HT1080 (cell line): Measurements from ENCODE around the gene GABRB2. TPM values are rescaled to one million over a fixed set of nuclear protein-coding genes. Genes with fewer than 3 reads are reported as not detected.
A peak's percentile ranks its signal among the peaks of the same experiment; 100 is the strongest.
"Not testable (repeated sequence)": the region's sequence is repeated elsewhere in the genome, so short reads cannot be mapped to it uniquely, and the experiment has no call there.

ENCODE experiments used
- DNase-seq: peaks from one replicate; pipeline ENCODE4 v3.0.0-alpha.2; 2015; ENCODE audit warnings: low read depth
- polyA plus RNA-seq, 2 experiments: library from polyadenylated mRNA; depleted of rRNA; stranded (reverse); fragments of >200 nt; gene quantifications; 2 replicates each; pipeline ENCODE4 v1.2.3, GENCODE V29; 2015
- total RNA-seq: library from RNA; depleted of rRNA; stranded (reverse); fragments of >200 nt; shearing (Covaris generic); gene quantifications from 2 replicates; pipeline ENCODE4 v1.2.3, GENCODE V29; 2014; rRNA removed

GABRB2 gene
- total RNA-seq: 0.47 TPM in 1 of 2 replicates, not detected in the other
- polyA plus RNA-seq (2015; cell fraction: cytosol; rRNA removed): 0.06 and 0.07 TPM in 2 replicates
- polyA plus RNA-seq (2015; cell fraction: nucleus; rRNA removed): 0.06 and 0.07 TPM in 2 replicates

GRCh38 chr5:161546470-161547301 is at the start of gene GABRB2:
Gene GABRB2, minus strand, starts transcription at chr5:161546725. Its CDS starts 82 bp downstream, at chr5:161546643.
- no peak for DNase-seq

DNA sequence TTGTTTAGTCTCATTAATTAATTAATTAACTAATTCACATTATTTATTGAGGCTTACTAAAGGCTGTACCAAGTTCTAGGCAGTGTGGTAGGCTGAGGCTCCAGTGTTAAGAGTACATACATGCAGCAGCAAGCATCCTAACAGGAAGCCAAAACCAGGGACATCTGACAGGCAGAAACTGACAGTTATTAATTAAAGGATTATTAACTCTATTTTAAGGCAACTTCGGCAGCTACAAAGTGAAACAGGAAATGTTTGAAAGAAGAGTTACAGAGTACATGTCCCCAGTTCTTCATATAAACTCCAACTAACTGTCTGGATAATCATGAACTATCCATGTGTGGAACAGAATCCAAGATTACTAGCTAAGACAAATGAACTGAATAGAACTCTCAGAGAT is 39.3 kb upstream of the GABRB2 start:
- DNase-seq: no peak

GRCh38 chr5:161580621-161581020 is 34.1 kb upstream of the GABRB2 start:
- no peak for DNase-seq

DNA sequence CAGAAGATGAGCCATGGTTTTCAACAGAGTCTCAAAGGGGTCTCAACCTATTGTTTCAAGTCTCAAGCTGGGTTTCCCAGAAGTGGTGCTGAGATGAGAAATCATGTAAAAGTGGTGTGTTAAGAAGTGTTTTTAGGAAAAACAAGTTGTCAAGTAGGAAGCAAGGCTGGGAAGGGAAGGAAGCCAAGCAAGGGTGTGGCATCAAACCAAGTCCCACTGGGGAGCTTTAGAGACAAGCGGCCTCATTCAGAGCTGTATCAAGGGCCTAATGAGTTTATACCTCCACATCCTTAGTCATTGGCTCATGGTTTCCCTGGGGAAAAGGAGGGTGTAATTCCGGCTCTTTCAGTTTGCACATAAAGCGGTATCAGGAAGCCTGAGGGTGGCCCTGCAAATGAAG is 26.4 kb upstream of the GABRB2 start:
- DNase-seq: no peak

GRCh38 chr5:161566081-161566480 is 19.6 kb upstream of the GABRB2 start:
- no peak for DNase-seq

DNA sequence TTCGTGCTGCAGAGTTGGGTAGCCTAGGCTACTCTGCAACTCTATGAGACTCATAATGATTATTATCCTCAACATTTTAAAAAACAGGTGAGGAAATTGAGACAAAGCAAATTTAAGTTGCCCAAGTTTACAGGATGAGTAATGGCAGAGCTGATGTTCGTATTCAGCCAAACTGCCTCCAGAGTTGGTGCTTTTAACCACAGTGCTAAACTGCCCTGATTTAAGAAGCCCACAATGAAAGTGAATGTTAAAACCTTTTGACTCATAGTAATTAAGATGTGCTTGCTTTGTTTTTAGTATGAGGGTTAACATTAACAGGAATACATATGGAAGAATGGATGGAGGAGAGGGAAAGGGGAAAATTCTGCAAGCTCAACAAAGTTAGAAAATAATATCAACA is 15.9 kb upstream of the GABRB2 start:
- DNase-seq: no peak

- DNase-seq: no peak
Observed at GRCh38 chr5:161549106-161549505, 2.6 kb upstream of the GABRB2 start.

DNA sequence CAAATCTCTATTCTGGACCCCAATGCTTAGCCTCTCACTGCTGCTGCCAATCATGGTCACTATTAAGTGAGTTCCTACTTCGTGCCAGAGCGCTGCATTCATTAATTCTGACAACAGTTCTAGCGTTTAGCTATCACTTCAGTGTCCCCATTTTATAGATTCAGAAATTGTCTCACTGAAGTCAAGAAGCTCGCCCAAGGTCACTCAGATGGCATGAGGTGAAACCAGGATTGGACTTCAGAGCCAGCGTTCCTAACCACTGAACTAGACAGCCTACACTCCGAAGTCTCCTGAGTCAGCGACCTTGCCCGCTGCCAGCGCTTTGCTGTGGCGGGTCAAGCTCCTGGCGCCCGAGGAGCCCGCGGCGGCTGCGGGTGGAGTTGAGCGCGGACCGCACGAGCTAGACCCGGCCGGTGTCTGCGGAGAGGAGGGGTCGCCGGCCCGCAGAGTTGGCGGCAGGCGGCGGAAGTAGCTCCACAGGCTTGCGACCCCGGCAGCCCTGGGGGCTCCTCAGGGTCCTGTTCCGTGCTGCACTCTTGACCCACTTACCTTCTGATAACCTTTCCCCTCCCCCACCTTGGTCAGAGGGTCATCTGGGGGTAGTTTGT is 2.1 kb upstream of the GABRB2 start:
- no peak for DNase-seq

DNA sequence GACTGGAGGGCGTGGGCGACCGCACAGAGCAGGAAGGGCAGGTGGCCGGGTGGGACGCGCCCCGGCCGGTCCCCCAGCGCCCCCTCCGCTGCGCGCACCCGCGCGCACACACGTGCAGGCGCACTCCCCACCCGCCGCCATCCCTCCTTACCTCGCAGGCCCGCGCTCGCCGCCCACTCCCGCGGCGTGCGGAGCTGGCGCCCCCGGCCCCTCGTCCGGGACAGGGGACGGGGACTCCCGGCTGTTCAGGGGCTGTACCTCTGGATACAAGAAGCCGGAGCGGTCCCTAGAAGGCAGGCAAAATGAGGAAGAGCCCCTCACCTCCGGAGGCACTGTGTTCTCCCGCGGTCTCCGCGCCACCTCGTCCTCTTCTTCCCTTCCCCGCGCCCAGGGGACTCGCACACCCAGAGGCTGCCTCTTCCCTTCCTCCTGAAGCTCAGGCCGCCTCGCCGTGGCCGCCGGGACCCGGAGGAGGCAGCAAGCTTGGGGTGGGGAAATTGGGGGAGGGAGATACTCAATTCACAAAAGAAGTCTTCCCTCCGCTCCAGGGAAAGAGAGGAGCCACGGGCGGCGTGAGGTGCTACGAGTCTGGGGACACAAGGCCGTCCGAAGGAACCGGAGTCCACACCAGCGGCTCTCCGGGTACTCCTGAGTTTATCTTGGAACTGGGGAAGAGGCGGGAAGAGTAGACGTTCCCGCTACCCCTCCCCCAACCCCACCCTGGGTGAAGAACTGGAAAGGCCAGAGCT is 1.4 kb upstream of the GABRB2 start:
- no peak for DNase-seq

DNA sequence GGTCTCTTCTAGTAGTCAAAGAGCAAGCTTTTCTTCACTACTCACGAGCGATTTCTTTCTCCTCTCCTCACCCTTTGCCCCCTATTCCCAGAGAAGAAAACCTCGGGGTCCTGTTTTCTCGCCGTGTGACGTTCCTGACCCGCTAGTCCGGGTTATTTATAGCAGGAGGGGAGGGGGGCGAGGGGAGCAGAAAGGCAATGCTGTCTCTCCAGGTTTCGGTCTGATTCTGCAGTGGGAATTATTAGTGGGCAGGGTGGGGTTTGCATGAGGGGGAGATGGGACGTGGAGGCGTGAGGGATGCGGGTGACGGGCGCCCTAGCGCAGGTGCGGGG is 847 bp upstream of the GABRB2 start:
- DNase-seq: no peak

GRCh38 chr5:161546095-161546469 is 443 bp downstream of the GABRB2 start:
- no peak for DNase-seq

GRCh38 chr5:161545344-161546094 is 1.0 kb downstream of the GABRB2 start:
- no peak for DNase-seq

- peak; percentile 27 for DNase-seq
Observed at GRCh38 chr5:161544350-161544765, 2.2 kb downstream of the GABRB2 start.

DNA sequence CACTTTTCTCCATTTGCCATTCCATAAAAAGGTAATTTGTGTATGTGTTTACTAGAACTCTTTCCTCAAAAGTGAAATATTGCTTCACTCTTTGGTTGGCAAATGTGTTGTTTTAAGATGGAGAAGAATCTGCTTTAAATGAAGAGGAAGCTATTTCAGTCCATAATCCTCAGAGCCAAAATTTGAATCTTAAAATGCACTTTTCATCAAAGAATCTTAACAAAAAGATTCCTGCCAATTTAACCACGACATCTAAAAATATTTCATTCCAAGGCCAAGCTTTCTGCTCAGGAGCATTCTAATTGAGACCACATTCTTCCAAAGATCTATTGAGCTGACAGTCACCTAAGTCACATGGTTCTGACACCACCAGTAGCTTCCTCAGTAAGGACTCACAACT is 7.5 kb downstream of the GABRB2 start:
- no peak for DNase-seq

DNA sequence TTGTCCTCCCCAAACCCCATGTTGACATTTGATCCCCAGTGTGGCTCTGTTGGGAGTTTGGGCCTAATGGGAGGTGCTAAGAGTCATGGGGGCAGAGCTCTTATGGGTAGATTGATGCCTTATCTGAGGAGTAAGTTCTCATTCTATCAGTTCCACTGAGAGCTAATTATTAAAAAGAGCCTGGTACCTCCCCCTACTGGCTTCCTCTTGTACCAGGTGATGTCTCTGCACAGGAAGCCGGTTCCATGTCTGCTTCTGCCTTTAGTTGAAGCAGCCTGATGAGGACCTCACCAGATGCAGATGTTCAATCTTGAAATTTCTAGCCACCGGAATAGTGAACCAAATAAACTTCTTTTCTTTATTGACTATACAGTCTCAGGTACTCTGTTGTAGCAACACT is 10.8 kb downstream of the GABRB2 start:
- no peak for DNase-seq

- no peak for DNase-seq
Observed at GRCh38 chr5:161530700-161531099, 15.8 kb downstream of the GABRB2 start.

DNA sequence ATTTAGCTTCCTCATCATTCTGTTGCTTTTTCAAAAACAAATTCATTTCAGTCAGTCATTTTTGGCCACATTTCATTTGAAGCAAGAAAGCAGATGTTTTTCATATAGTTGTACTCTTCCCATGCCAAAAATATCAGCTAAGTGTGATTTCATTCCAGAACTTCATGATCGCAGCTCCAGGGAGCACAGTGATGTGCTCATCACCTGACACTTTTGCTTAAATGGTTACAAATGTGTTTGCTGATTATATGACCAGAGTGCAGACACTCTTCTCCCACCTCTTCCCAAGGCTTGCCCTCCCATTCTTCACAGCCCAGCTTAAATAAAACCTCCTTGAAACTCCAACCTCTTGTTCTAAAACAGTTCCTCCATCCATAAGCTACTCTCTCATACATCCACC is 32.6 kb downstream of the GABRB2 start:
- DNase-seq: no peak

DNA sequence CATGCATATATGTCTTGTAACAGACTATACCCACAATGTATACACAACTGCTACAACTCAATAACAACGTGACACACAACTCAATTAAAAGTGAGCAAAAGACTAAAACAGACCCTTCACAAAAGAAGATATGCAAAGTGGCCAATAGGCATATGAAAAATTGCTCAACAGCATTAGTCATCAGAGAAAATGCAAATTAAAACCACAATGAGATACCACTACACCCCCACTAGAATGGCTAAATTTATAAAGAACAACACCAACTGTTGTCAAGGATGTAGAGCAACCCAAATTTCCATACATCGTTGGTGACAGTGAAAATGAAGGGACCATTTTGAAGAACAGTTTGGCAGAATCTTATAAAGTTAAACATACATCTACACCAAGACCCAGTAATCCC is 38.9 kb downstream of the GABRB2 start:
- DNase-seq: peak; percentile 8

- not testable (repeated sequence) for DNase-seq
Observed at GRCh38 chr5:161505160-161505559, 41.4 kb downstream of the GABRB2 start.

DNA sequence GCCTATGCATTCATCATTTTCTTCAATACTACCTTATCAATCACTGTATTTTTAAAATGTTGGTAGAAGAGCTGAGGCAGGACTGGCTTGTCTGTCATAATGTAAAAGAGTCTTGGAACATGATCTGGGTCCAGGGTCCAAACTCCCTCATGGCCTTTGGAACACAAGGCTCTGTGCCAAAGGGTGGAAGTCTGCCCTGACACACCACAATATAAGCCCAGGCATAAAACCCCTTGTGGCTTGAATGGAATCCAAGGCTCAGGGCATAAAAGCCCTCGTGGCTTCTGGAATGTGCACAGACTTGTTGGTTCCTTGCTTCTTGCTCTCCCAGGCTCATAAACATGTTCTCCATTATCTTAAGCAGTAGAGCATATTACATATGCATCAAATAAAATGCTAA is 48.0 kb downstream of the GABRB2 start:
- peak; percentile 8 for DNase-seq

DNA sequence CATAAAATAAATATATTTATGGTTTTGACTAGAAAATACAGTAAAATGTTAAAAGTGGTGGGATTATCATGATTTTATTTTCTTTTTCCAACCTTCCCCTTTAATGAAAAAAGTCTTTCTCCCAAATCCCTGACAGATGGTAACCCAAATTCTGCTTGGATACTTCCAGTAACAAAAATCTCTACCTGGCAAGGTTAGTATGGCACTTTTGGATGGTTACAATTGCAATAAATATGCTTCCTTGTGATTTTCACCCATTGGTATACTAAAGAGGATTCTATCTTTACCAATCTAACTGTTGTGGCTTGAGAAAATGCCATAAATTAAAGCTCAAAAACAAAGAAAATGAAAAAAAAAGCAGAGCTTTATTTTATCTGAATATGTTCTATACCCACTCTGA is 62.8 kb downstream of the GABRB2 start:
- DNase-seq: no peak
